ENCODE data around the gene CTSH.

CTSH gene

DNA sequence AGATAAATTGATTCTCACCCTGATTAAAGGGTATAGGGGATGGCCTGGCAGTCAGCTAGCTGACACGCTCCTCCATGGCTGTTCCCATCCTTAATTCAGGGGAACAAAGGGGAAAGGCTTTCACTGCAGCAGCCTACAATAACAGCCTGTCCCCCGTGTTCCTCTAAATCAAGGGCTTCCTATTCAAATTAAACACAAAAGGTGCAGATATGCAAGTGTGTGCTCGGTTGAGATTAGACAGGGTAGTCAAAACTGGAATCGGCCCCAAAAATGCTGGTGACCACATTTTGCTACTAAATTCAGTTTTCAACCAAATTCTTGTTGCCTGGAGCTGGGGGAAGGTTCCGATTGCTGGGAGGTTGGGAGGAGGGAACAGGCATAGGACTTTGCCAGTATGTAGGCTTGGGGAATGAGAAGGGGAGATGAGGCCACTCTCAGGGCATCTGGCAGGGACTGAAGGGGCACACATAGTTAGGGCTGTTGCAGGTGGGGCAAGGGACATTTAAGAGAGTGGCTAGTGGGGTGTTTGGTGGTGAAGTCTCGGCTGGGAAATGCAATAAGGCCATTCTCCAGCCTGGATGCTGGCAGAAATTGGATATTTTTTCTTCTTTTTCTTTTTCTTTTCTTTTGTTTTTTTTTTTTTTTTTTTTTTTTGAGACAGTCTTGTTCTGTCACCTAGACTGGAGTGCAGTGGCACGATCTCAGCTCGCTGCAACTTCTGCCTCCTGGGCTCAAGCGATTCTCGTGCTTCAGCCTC lies 32.9 kb upstream of the CTSH start:
- DNase-seq, result no peak

DNA sequence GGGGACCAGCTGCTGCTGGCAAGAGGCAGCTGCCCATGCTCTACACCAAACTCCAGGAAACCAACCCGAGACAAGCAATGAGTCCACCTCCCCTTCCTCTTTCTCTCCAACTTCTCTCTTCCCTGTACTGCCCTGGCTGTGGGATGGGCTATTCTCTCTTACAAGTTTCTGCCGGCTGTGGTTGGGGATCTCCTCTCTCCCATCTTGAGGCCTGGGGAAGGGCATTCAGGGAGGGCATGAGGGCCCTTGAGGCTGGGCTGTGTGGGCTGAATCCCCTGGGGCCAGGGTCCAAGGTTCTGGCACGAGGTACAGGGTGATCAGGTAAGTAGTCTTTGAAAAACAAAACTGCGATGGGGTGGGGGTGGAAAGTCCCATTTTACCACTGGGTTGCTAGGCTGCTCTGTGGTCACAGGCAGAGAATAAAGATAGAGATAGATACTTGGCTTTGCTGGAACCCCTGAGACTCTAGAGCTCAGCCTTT lies 32.3 kb upstream of the CTSH start:
- no peak for DNase-seq

GRCh38 chr15:78976691-78977090 lies 31.8 kb upstream of the CTSH start:
- no peak for DNase-seq

DNA sequence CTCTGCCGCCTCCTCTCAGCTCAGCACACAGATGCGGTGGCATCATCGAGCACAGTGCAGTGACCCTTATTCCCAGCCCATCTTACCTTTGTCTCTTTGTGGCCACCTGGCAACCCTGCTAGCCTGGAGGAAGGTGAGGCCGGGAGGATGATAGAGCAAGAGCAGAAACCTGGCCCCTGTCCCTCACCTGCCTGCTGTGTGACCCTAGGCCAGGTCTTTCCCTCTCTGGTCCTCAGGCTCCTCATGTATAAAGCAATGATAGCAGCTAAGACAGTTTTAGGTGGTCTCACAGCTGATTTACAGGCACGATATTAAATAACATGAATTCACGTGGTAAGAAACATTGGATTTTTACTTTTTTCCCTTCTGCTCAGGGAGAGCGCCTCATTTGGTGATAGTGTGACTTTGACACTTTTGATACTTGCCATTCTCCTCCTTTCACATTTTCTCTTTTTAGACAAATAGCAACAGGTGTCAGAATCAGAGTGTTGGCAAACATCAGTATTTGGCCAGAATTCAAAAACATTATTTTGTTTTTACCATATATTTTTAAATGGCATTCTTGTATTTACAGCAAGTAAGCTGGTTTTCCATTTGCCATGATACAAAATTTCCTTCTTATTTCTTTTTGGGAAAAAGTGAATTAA lies 29.5 kb upstream of the CTSH start:
- no peak for DNase-seq

DNA sequence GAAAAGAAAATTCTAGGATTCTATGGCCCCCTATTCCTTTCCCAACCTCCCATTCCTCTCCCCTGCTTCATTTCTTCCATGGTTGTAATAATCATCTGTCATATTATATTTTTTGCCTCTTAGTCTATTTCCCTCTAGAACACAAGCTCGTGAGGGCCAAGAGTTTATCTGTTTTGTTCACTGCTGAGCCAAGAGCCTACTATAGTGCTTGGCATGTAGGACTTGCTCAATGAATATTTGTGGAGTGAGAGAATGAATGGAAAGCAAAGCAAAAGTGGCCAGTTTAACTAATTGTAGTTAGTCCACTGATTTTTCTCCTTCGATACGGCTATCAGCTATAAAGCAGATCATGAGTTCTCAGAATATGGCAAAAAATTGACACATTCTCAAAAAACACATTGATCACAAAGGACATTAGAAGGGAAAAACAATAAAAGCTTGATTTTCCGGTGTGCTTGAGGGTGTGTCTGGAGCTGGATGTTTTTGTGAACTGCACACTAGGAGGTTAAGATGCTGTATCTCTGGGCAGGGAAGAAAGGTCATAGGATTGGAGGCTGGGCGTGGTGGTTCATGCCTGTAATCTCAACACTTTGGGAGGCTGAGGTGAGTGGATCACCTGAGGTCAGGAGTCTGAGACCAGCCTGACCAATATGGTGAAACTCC lies 25.0 kb upstream of the CTSH start:
- no peak for DNase-seq

DNA sequence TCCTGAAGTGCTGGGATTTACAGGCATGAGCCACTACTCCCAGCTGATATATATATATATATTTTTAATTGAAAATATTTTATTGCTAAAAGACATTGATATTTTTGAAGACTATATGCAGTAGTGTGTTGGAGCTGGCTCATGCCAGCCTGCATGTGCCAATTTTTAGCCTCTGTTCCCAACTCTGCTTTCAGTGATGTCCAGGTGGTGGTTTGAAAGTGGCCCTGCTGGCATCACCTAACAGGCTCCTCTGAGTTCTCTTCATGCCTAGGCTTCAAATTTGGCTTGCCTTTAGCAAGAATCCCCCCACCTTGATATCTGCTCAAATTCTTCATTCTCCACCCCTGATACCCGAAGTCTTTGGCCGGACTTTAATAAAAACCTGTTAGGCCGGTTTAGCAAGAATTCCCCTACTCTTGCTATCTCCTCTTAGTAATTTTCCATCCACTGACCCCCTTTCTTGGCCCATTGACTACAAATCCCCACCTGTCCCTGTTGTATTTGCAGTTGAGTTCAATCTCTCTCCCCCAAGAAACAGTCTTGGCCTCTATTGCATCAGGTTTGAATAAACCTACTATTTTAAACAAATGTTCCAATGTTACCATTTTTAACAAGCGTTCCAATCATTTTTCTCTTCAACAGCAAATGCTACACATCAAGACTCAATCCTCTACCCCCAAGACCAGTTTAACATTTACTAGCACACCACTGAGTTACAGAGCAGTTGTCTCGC lies 23.9 kb upstream of the CTSH start:
- no peak for DNase-seq

GRCh38 chr15:78968114-78968513 lies 23.3 kb upstream of the CTSH start:
- no peak for DNase-seq

DNA sequence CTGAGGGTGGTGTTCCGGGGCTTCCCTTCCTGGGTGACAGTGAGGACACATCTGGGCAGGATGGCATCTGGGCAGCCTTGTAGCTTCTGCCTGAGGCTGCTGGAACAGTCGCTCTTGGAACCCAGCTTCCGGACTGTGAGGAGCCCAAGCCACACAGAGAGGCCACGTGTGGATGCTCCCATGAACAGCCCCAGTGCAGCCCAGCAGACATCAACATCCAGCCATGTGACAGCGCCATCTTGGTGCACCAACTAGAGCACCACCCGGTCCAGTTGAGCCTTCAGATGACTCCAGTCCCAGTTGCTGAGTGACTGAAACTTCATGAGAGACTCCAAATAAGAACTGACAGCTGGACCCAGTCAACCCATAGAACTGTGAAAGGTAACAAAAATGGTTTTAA lies 15.5 kb upstream of the CTSH start:
- no peak for DNase-seq

DNA sequence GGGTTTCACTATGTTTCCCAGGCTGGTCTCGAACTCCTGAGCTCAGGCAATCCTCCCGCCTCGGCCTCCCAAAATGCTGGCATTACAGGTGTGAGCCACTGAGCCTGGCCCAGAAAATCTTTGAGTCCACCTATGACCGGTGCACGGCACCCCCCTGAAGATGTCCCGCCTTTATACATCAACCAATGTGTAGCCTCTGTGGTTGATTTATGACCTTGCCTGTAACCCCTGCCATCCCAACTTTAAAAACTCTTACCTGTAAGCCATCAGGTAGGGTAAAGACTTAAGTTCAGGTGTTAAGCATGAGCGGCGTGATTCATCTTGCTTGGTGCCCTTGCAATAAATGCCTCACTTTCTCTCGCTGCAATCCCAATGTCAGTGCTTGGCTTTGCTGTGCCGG lies 14.5 kb upstream of the CTSH start:
- DNase-seq, result no peak

DNA sequence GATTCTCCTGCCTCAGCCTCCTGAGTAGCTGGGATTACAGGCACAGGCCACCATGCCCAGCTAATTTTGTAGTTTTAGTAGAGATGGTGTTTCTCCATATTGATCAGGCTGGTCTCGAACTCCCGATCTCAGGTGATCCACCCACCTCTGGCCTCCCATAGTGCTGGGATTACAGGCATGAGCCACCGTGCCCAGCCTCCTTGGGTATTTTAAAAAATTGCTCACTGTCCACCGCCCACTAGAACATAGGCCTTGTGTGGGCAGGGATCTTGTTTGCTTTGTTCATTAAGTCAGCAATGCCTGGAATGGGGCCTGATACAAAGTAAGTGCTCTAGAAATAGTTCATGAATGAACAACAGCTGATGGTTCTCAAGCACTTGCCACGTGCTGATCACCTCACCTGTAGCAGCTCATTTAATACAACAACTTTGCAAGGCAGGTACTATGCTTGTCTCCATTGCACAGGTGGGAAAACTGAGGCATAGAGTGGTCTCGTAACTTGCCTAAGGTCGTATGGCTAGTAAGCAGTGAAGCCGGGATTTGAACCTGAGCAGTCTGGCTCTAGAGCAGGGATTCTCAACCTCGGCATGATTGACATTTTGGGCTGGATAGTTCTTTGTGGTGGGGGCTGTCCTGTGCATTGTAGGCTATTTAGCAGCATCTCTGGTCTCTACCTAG lies 12.7 kb upstream of the CTSH start:
- no peak for DNase-seq

DNA sequence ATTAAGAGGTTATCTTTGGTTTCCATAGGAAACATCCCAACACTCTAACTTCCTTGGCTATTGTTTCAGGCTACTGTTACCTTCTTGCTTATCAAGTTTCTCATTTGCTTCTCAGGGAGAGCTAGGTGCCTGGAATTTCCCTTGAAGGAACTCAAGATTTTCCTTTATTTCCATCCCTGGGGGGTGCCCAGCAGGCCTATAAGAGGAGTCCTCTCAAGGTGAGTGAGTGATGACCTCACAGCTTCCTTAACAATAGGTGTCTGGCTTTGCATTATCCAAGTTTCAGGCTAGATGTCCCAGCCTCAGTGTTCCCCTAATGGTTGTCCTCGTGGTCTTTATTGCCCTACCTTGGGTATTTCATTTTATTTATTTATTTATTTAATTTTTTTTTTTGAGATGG lies 12.1 kb upstream of the CTSH start:
- no peak for DNase-seq

GRCh38 chr15:78955355-78955754 lies 10.5 kb upstream of the CTSH start:
- no peak for DNase-seq

DNA sequence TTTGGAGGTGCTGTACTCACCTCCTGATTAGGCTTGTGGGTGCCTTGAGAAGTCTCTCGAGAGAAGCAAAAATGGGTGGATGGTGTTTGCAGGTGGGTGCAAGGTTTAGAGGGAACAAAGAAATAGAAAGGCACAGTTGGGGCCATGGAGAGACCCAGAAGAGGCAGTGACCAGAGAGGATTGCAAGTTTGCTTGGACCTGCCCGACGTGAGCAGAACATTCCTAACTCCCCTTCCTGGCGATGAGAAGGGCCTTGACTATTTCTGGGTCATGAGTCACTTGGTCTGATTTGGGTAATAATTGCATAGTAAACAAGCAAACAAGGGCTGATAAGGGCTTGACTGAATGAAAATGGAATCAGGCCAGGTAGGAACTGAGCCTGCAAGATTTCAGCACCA lies 7.0 kb upstream of the CTSH start:
- DNase-seq, result no peak

DNA sequence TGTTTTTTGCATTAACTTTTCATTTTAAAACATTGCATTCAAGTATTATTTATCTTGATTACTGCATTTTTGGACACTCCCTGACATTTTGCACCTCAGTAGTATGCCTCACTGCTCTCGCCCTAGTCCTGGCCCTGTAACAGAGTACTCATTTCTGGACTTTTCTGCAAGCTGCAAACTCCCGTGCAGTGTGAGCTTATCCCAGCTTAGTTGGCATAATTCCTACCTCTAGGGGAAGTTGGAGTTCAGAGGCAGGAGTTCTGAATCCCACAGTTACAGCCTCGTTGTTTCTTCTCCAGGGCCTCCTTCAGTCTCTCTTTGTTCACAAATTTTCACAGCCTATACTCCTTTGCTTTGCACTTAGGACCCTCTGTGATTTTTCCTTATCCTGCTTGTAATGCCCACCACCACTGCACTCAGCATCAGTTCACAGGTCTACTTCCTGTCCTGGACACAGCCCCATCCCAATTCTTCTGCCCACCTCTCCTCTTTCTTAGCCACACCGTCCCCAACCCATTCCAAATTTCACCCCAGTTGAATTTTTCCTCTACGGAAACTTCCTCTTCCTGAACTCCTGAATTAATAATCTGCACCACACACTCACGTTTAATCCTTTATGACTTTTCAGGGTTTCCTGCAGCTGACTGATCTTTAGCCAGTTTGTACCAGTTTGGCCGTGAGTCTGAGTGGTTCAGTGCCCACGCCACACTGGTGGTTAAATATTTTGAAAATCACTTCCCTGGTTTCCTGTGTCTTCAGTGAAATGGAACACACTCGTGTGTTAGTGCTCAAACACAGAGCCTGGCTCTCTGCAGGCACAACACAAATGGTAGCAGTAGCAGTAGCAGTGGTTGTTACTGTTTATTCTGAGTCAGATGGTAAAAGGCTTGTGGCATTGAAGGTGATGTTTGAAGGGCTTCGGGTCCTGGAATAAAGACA lies 6.3 kb upstream of the CTSH start:
- DNase-seq, result no peak

DNA sequence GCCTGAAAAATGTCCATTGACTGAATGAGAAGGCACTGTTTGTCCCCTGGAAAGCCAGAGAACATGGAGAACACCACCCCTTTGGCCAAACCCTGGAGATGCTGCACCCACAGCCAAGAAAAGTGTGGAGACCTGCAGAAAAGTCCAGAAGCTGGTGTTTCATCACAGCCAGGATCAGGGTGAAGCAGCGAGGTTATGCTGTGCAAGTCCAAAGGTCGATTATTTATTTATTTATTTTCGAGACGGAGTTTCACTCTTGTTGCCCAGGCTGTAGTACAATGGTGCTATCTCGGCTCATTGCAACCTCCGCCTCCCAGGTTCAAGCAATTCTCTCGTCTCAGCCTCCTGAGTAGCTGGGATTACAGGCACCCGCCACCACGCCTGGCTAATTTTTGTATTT lies 5.5 kb upstream of the CTSH start:
- DNase-seq, result no peak

GRCh38 chr15:78949461-78949860 lies 4.6 kb upstream of the CTSH start:
- DNase-seq, result no peak

DNA sequence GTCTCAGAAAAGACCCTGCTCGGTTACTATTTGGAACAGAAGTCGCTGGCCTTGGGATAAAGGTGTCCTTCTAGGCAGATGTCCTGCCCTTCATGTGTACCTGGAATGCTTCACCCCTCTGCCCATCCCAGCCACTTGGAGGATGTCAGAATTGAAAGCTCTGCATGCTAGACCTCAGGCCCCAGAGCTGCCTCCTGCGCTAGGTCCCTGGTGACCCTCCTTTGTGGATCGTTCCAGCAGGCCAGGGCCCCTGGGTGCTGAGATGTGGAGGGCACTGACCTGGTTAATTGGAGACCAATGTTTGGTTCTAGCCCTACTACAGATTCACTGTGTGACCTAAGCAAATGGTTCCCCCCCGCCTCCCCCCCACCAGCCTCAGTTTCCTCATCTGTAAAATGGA lies 2.7 kb upstream of the CTSH start:
- no peak for DNase-seq

DNA sequence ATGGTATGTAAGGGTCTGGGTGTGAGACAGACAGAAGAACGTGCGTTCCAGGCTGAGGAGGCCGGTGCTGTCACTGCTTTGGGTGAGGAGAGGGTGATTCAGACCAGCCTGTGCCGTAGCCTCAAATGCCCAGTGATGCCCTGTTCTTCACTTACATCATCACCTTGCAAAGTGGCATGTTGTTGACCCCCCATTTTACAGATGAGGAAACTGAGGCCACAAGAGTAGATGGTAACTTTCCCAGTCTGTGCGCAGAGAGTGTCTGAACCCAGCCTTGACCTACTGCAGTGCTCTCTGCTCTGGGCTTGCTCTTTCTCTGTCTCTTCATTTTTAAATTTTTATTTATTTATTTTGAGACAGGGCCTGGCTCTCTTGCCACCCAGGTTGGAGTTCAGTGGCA lies 1.6 kb upstream of the CTSH start:
- DNase-seq, result no peak

DNA sequence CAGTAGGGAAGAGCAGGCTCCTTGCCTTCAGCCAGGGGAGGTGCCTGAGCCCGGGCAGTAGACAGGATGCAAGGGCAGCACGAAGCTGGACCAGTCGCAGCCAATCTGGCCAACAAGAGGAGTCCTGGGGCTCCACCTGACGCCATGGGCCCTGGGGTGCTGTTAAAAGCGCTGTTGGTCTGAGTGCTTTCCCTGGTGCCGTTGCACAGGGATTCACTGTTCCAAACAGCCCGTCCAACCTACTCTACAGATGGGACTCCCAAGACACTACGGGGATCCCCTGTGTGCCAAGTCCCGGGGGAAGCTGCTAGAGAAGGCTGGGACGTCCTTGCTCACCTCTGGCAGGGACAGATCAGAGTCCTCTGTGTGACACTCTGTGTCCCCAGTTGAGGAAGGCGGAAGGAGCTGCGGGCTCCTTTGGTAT lies 632 bp downstream of the CTSH start:
- DNase-seq, result no peak

- no peak for DNase-seq
These were observed 1.2 kb downstream of the CTSH start for GRCh38 chr15:78943692-78944091.

- no peak for DNase-seq
These were observed 2.1 kb downstream of the CTSH start for GRCh38 chr15:78942741-78943140.
